IMR-90 (cell line): ENCODE results near the gene PTPRG. TPM values are rescaled to one million over a fixed set of nuclear protein-coding genes. Genes with fewer than 3 reads are reported as not detected.

ENCODE experiments used
- ATAC-seq: fragments of 200-7000 bp; cut with Tn5 transposase; 2 replicates; pipeline ENCODE4 v1.9.1; 2020; ENCODE audit warnings: low read depth, mild to moderate bottlenecking, moderate library complexity
- BruUV-seq: library from RNA; stranded (reverse); fragments of 400-500 nt; replicated peaks from 2 replicates; lab custom pipeline; 2021; lab: Mats Ljungman, UMichigan
- CTCF ChIA-PET: fragments of 300-600 bp; formaldehyde crosslinking; extraction: SDS; loops from one replicate; lab custom pipeline; 2021; ENCODE audit warnings: antibody characterized with exemption; lab: Yijun Ruan, JAX
- POLR2A ChIA-PET: fragments of 300-600 bp; sonication (Branson Sonifier 250); formaldehyde crosslinking; loops from one replicate; lab custom pipeline; 2022; ENCODE audit warnings: antibody characterized with exemption; ENCODE audit not compliant: unreplicated experiment; lab: Charles Lee
- DNase-seq: peaks from one replicate; pipeline ENCODE4 v3.0.0; 2013
- H2AFZ ChIP-seq: replicated peaks from 2 replicates; pipeline ENCODE3; 2013; ENCODE audit warnings: low read length, mild to moderate bottlenecking; ENCODE audit not compliant: poor library complexity
- H2AK5ac ChIP-seq: 2 replicates; pipeline ENCODE4 v1.6.1; 2013; ENCODE audit warnings: low read depth, low read length, inconsistent platforms
- H2AK9ac ChIP-seq: replicated peaks from 2 replicates; pipeline ENCODE3; 2013; ENCODE audit warnings: mild to moderate bottlenecking, low read depth, low read length, moderate library complexity; ENCODE audit not compliant: poor library complexity
- H2BK120ac ChIP-seq: 2 replicates; pipeline ENCODE4 v1.6.1; 2013; ENCODE audit warnings: low read depth, low read length, inconsistent platforms
- H2BK15ac ChIP-seq: 3 replicates; pipeline ENCODE4 v1.6.1; 2013; ENCODE audit warnings: low read depth, low read length, inconsistent platforms
- H2BK20ac ChIP-seq: 2 replicates; pipeline ENCODE4 v1.6.1; 2013; ENCODE audit warnings: low read depth, mild to moderate bottlenecking, inconsistent platforms, low read length, moderate library complexity
- H2BK5ac ChIP-seq: 2 replicates; pipeline ENCODE4 v1.6.1; 2013; ENCODE audit warnings: mild to moderate bottlenecking, low read depth, low read length, inconsistent platforms; ENCODE audit not compliant: poor library complexity, severe bottlenecking
- H3K14ac ChIP-seq: replicated peaks from 2 replicates; pipeline ENCODE4 v1.6.1; 2013; ENCODE audit warnings: low read depth, low read length, inconsistent platforms
- H3K18ac ChIP-seq: 2 replicates; pipeline ENCODE4 v1.6.1; 2013; ENCODE audit warnings: low read depth, low read length, control low read depth
- H3K23ac ChIP-seq: 2 replicates; pipeline ENCODE4 v1.6.1; 2013; ENCODE audit warnings: low read depth, low read length, inconsistent platforms
- H3K27ac ChIP-seq: 2 replicates; pipeline ENCODE4 v1.5.1; 2013; ENCODE audit warnings: mild to moderate bottlenecking, control low read depth, low read length; ENCODE audit not compliant: insufficient read depth
- H3K27me3 ChIP-seq: 2 replicates; pipeline ENCODE4 v1.6.1; 2013; ENCODE audit warnings: low read length; ENCODE audit not compliant: control insufficient read depth, insufficient read depth
- H3K36me3 ChIP-seq: 2 replicates; pipeline ENCODE4 v1.6.1; 2013; ENCODE audit warnings: low read length, mixed read lengths; ENCODE audit not compliant: control insufficient read depth, insufficient read depth
- H3K4ac ChIP-seq: 2 replicates; pipeline ENCODE4 v1.6.1; 2013; ENCODE audit warnings: low read depth, low read length, inconsistent platforms
- H3K4me1 ChIP-seq: 2 replicates; pipeline ENCODE4 v1.6.1; 2013; ENCODE audit warnings: low read length, mixed read lengths; ENCODE audit not compliant: control insufficient read depth, insufficient read depth
- H3K4me2 ChIP-seq: 2 replicates; pipeline ENCODE4 v1.6.1; 2013; ENCODE audit warnings: low read depth, mild to moderate bottlenecking, control low read depth, low read length, moderate library complexity
- H3K4me3 ChIP-seq: 2 replicates; pipeline ENCODE4 v1.5.1; 2013; ENCODE audit warnings: low read depth, mild to moderate bottlenecking, control low read depth, low read length, moderate library complexity; ENCODE audit not compliant: insufficient read depth
- H3K56ac ChIP-seq: 2 replicates; pipeline ENCODE4 v1.6.1; 2013; ENCODE audit warnings: low read length, inconsistent platforms; ENCODE audit not compliant: insufficient read depth; ENCODE audit errors: extremely low read depth
- H3K79me1 ChIP-seq, 2 experiments: 2 replicates each; pipeline ENCODE4 v1.6.1; 2013; ENCODE audit warnings: low read length in 2 of 2, inconsistent platforms in 1 of 2, low read depth in 1 of 2
- H3K9ac ChIP-seq: 2 replicates; pipeline ENCODE4 v1.6.1; 2013; ENCODE audit warnings: low read depth, low read length, control low read depth
- H3K9me1 ChIP-seq: 2 replicates; pipeline ENCODE4 v1.6.1; 2013; ENCODE audit warnings: low read length, inconsistent platforms; ENCODE audit not compliant: insufficient read depth
- H3K9me3 ChIP-seq: 2 replicates; pipeline ENCODE4 v1.6.1; 2013; ENCODE audit warnings: low read length; ENCODE audit not compliant: control insufficient read depth, insufficient read depth
- H4K20me1 ChIP-seq: 2 replicates; pipeline ENCODE4 v1.6.1; 2013; ENCODE audit warnings: low read length, inconsistent platforms; ENCODE audit not compliant: insufficient read depth
- H4K5ac ChIP-seq: 2 replicates; pipeline ENCODE4 v1.6.1; 2013; ENCODE audit warnings: mild to moderate bottlenecking, low read depth, low read length, control low read depth
- H4K8ac ChIP-seq, 2 experiments: 2 replicates each; pipeline ENCODE4 v1.6.1; 2013; ENCODE audit warnings: low read depth in 2 of 2, low read length in 2 of 2, control low read depth in 1 of 2, inconsistent platforms in 1 of 2
- H4K91ac ChIP-seq: 2 replicates; pipeline ENCODE4 v1.6.1; 2013; ENCODE audit warnings: low read depth, low read length, inconsistent platforms; ENCODE audit not compliant: insufficient read depth
- ELK1 ChIP-seq: fragments of 150-350 bp; IDR thresholded peaks from 2 replicates; pipeline ENCODE4 v1.6.1; 2016; ENCODE audit warnings: low read depth, mild to moderate bottlenecking, low read length, moderate library complexity, borderline replicate concordance
- MAFK ChIP-seq: IDR thresholded peaks from 2 replicates; pipeline ENCODE4 v1.6.1; 2012; ENCODE audit warnings: low read depth, low read length, improper control_type of control experiment
- WGBS, 2 experiments: methylation state at CpG; one replicate each; pipeline versions ENCODE4 v1.1.5 to v1.1.7; 2013; ENCODE audit warnings: missing lambda C conversion rate in 2 of 2; ENCODE audit not compliant: insufficient read length in 1 of 2; ENCODE audit errors: extremely low coverage in 2 of 2; 5-methylcytosine and 5-hydroxymethylcytosine counted together
- dilution Hi-C: fragments of 300-500 bp; cut with HindIII; formaldehyde crosslinking; loops from one replicate; pipeline ENCODE4 v1.14.3; 2018; ENCODE audit warnings: low sequenced_read_pairs; ENCODE audit not compliant: unreplicated experiment
- in situ Hi-C: fragments of 300-500 bp; cut with MboI; formaldehyde crosslinking; loops from 3 replicates; pipeline ENCODE4 v1.14.3; 2019; ENCODE audit warnings: low sequenced_read_pairs, inconsistent platforms, mixed read lengths
- intact Hi-C: fragments of 100-400 bp; cut with micrococcal nuclease; formaldehyde crosslinking; loops from 2 replicates; pipeline ENCODE4 v1.10.0; 2022
- polyA plus RNA-seq, 3 experiments: library from polyadenylated mRNA; depleted of rRNA; stranded (reverse); fragments of >200 nt; gene quantifications; 2 replicates each; pipeline ENCODE4 v1.2.3, GENCODE V29; 2012; ENCODE audit warnings: low replicate concordance in 1 of 3
- total RNA-seq: library from RNA; depleted of rRNA; stranded (reverse); fragments of >200 nt; gene quantifications from 2 replicates; pipeline ENCODE4 v1.2.3, GENCODE V29; 2012

The PTPRG gene
- total and polyA plus RNA-seq, 2 of the 4 experiments (the other 2 are of a cell fraction) = 7.7 to 31.0 TPM

GRCh38 chr3:62048577-62048976, 487.2 kb downstream of the PTPRG start:
- Histone ChIP-seq H3K56ac (no peak overlapping the region), H3K9me3 (no peaks in the 10 kb centered on the region), H3K14ac (no peak overlapping the region), H3K4ac (no peak overlapping the region), H4K5ac (no peak overlapping the region), H3K4me3 (no peak overlapping the region), H2AFZ (no peak overlapping the region), H2AK9ac (no peak overlapping the region), H3K27ac (no peak overlapping the region), H3K27me3 (no peaks in the 10 kb centered on the region), H4K8ac (no peak overlapping the region), H4K91ac (no peak overlapping the region), H2BK15ac (no peak overlapping the region), H2BK20ac (no peak overlapping the region), H2BK120ac (no peak overlapping the region), H2BK5ac (no peak overlapping the region), H2AK5ac (no peak overlapping the region), H3K9ac (no peak overlapping the region), H3K4me2 (no peak overlapping the region), H3K79me1 (peaks cover 3 to 9% of the 10 kb centered on the region in 2 experiments; a peak in 3 of 4 replicates), H3K36me3 (no peaks in the 10 kb centered on the region), H4K20me1 (0 out of 2 replicates have a peak, but pooled peaks cover 4% of the 10 kb centered on the region), H3K9me1 (no peaks in the 10 kb centered on the region), H3K18ac (no peak overlapping the region), H3K4me1 (no peaks in the 10 kb centered on the region), H3K23ac (no peak overlapping the region)
- in situ Hi-C loops (no loop called here), dilution Hi-C loops (no loop called here), intact Hi-C loops (no loop called here)
- ChIA-PET POLR2A (no interaction called here), CTCF (no interaction called here)
- no peak for ATAC-seq
- WGBS, 2 experiments = no CpG with 5 or more reads among the region's 3 CpGs
- peak; percentile 99 for TF ChIP-seq MAFK
- TF ChIP-seq ELK1 = no peak
- no TSS peak for BruUV-seq
- DNase-seq = no peak
